ENCODE measurements around the gene IL1RAP. TPM values are rescaled to one million over a fixed set of nuclear protein-coding genes. Genes with fewer than 3 reads are reported as not detected.

Gene IL1RAP
- total RNA-seq, 2 donors from 2014 or later, result 17.2 to 29.2 TPM

GRCh38 chr3:190686011-190686410, 172.1 kb downstream of the IL1RAP start:
- H3K4me3 Mint-ChIP-seq, result no peak overlapping the region
- ATAC-seq (replicated peaks), result no peak
- H3K36me3 Mint-ChIP-seq (ENCODE audit: low read depth), result no peaks in the 10 kb centered on the region
- no peak overlapping the region for H3K27ac Mint-ChIP-seq
- H3K4me1 Mint-ChIP-seq, result no peaks in the 10 kb centered on the region
- peaks cover 4% of the 10 kb centered on the region for H3K9me3 Mint-ChIP-seq
- H3K27me3 Mint-ChIP-seq, result peaks cover 11% of the 10 kb centered on the region

- Mint-ChIP-seq H3K27ac (no peak overlapping the region), H3K36me3 (ENCODE audit: low read depth) (no peaks in the 10 kb centered on the region), H3K4me3 (no peak overlapping the region), H3K4me1 (no peaks in the 10 kb centered on the region), H3K27me3 (peaks cover 11% of the 10 kb centered on the region), H3K9me3 (peaks cover 4% of the 10 kb centered on the region)
- no peak for ATAC-seq (replicated peaks)
These were observed 176.4 kb downstream of the IL1RAP start for GRCh38 chr3:190690246-190690645.

- Mint-ChIP-seq H3K4me1 (no peaks in the 10 kb centered on the region), H3K36me3 (ENCODE audit: low read depth) (no peaks in the 10 kb centered on the region), H3K4me3 (no peak overlapping the region), H3K27me3 (peaks cover 15% of the 10 kb centered on the region), H3K9me3 (peaks cover 4% of the 10 kb centered on the region), H3K27ac (no peak overlapping the region)
- ATAC-seq (replicated peaks), result no peak
These were observed 178.4 kb downstream of the IL1RAP start for GRCh38 chr3:190692256-190692655.

GRCh38 chr3:190694335-190695001, 180.6 kb downstream of the IL1RAP start:
- Mint-ChIP-seq H3K27me3 (peaks cover 15% of the 10 kb centered on the region), H3K4me1 (no peaks in the 10 kb centered on the region), H3K27ac (no peak overlapping the region), H3K9me3 (no peaks in the 10 kb centered on the region), H3K4me3 (no peak overlapping the region), H3K36me3 (ENCODE audit: low read depth) (no peaks in the 10 kb centered on the region)
- peak; percentile 40 for ATAC-seq (replicated peaks)

- peaks cover 15% of the 10 kb centered on the region for H3K27me3 Mint-ChIP-seq
- H3K9me3 Mint-ChIP-seq, result no peaks in the 10 kb centered on the region
- no peak overlapping the region for H3K27ac Mint-ChIP-seq
- no peaks in the 10 kb centered on the region for H3K36me3 Mint-ChIP-seq (ENCODE audit: low read depth)
- no peak for ATAC-seq (replicated peaks)
- H3K4me3 Mint-ChIP-seq, result no peak overlapping the region
- H3K4me1 Mint-ChIP-seq, result no peaks in the 10 kb centered on the region
These were observed 181.3 kb downstream of the IL1RAP start for GRCh38 chr3:190695225-190695624.

GRCh38 chr3:190695994-190696393, 182.1 kb downstream of the IL1RAP start:
- H3K4me1 Mint-ChIP-seq, result no peaks in the 10 kb centered on the region
- H3K27me3 Mint-ChIP-seq, result peaks cover 19% of the 10 kb centered on the region
- ATAC-seq (replicated peaks), result no peak
- H3K4me3 Mint-ChIP-seq, result no peak overlapping the region
- no peak overlapping the region for H3K27ac Mint-ChIP-seq
- no peaks in the 10 kb centered on the region for H3K9me3 Mint-ChIP-seq
- no peaks in the 10 kb centered on the region for H3K36me3 Mint-ChIP-seq (ENCODE audit: low read depth)

- Mint-ChIP-seq H3K27me3 (peaks cover 20% of the 10 kb centered on the region), H3K27ac (no peak overlapping the region), H3K4me3 (no peak overlapping the region), H3K4me1 (no peaks in the 10 kb centered on the region), H3K9me3 (no peaks in the 10 kb centered on the region), H3K36me3 (ENCODE audit: low read depth) (no peaks in the 10 kb centered on the region)
- no peak for ATAC-seq (replicated peaks)
These were observed 183.1 kb downstream of the IL1RAP start for GRCh38 chr3:190696777-190697501.

- H3K27ac Mint-ChIP-seq, result no peak overlapping the region
These were observed 183.6 kb downstream of the IL1RAP start for GRCh38 chr3:190697502-190697830.

GRCh38 chr3:190697901-190698300, 184.0 kb downstream of the IL1RAP start:
- Mint-ChIP-seq H3K27ac (no peak overlapping the region), H3K27me3 (peaks cover 25% of the 10 kb centered on the region), H3K4me1 (no peaks in the 10 kb centered on the region), H3K36me3 (ENCODE audit: low read depth) (no peaks in the 10 kb centered on the region), H3K9me3 (no peaks in the 10 kb centered on the region), H3K4me3 (no peak overlapping the region)
- no peak for ATAC-seq (replicated peaks)

More at GRCh38 chr3:190697502-190697830, 183.6 kb downstream of the IL1RAP start:
- H3K9me3 Mint-ChIP-seq, result no peaks in the 10 kb centered on the region
- no peaks in the 10 kb centered on the region for H3K4me1 Mint-ChIP-seq
- H3K4me3 Mint-ChIP-seq, result no peak overlapping the region
- peaks cover 25% of the 10 kb centered on the region for H3K27me3 Mint-ChIP-seq
- no peaks in the 10 kb centered on the region for H3K36me3 Mint-ChIP-seq (ENCODE audit: low read depth)
- ATAC-seq (replicated peaks), result no peak

- Mint-ChIP-seq H3K4me1 (no peaks in the 10 kb centered on the region), H3K4me3 (no peak overlapping the region), H3K36me3 (ENCODE audit: low read depth) (no peaks in the 10 kb centered on the region), H3K27ac (no peak overlapping the region), H3K9me3 (no peaks in the 10 kb centered on the region), H3K27me3 (peaks cover 33% of the 10 kb centered on the region)
- ATAC-seq (replicated peaks), result no peak
These were observed 185.9 kb downstream of the IL1RAP start for GRCh38 chr3:190699776-190700175.

- H3K4me3 Mint-ChIP-seq, result no peak overlapping the region
- H3K27me3 Mint-ChIP-seq, result peaks cover 36% of the 10 kb centered on the region
- no peaks in the 10 kb centered on the region for H3K9me3 Mint-ChIP-seq
- peak; percentile 35 for ATAC-seq (replicated peaks)
- H3K36me3 Mint-ChIP-seq (ENCODE audit: low read depth), result no peaks in the 10 kb centered on the region
- no peaks in the 10 kb centered on the region for H3K4me1 Mint-ChIP-seq
- no peak overlapping the region for H3K27ac Mint-ChIP-seq
These were observed 187.2 kb downstream of the IL1RAP start for GRCh38 chr3:190701096-190701532.

- no peaks in the 10 kb centered on the region for H3K9me3 Mint-ChIP-seq
- H3K4me3 Mint-ChIP-seq, result no peak overlapping the region
- no peaks in the 10 kb centered on the region for H3K4me1 Mint-ChIP-seq
- H3K27me3 Mint-ChIP-seq, result peaks cover 24% of the 10 kb centered on the region
- no peaks in the 10 kb centered on the region for H3K36me3 Mint-ChIP-seq (ENCODE audit: low read depth)
- peak; percentile 90 for ATAC-seq (replicated peaks)
- H3K27ac Mint-ChIP-seq, result no peak overlapping the region
These were observed 192.7 kb downstream of the IL1RAP start for GRCh38 chr3:190706582-190706981.

Other genes with a start within 250 kb of the IL1RAP start
- under 1 TPM; 0.11 to 0.61 TPM for gene CLDN1, start 191.6 kb upstream of the IL1RAP start, total RNA-seq
- not detected for gene CLDN16, start 125.9 kb upstream of the IL1RAP start, total RNA-seq
- not detected for gene TMEM207, start 64.2 kb upstream of the IL1RAP start, total RNA-seq

Measured in activated T-helper 17 cell treated with anti-CD3 and anti-CD28 coated beads, Interleukin-2, amount 50 U/mL, for 72 hours (primary cell).